Stomach (tissue), 9 donors: ENCODE measurements around the gene PRKG1. TPM values are rescaled to one million over a fixed set of nuclear protein-coding genes. Genes with fewer than 3 reads are reported as not detected.

ENCODE experiments used
- DNase-seq, 2 donors: peaks; one replicate each; pipeline versions ENCODE4 v3.0.0 to v3.0.0-alpha.2; 2013 to 2019
- H3K27ac ChIP-seq, 5 donors: fragments of 200-600 bp in 4 of 5; sonication (generic) in 4 of 5; one replicate each; pipeline ENCODE4 v1.5.1; 2013 to 2019; ENCODE audit warnings: mild to moderate bottlenecking in 1 of 5, moderate library complexity in 1 of 5
- H3K27me3 ChIP-seq, 3 donors: fragments of 200-600 bp; sonication (generic); one replicate each; pipeline ENCODE4 v1.5.1; 2017 to 2019; ENCODE audit warnings: mixed run types in 1 of 3
- H3K36me3 ChIP-seq, 4 donors: fragments of 200-600 bp; sonication (generic); 1 replicate in 3 of 4; 2 replicates in 1 of 4; pipeline ENCODE4 v1.5.1; 2016 to 2019
- H3K4me1 ChIP-seq, 4 donors: fragments of 200-600 bp; sonication (generic); one replicate each; pipeline ENCODE4 v1.5.1; 2016 to 2019
- H3K4me3 ChIP-seq, 4 donors: fragments of 200-600 bp; sonication (generic) in 3 of 4; one replicate each; pipeline ENCODE4 v1.5.1; 2016 to 2019; ENCODE audit warnings: mild to moderate bottlenecking in 1 of 4
- H3K9me3 ChIP-seq, 4 donors: fragments of 200-600 bp; sonication (generic); one replicate each; pipeline ENCODE4 v1.5.1; 2016 to 2019
- EP300 ChIP-seq: sonication (generic); formaldehyde crosslinking; IDR thresholded peaks from one replicate; pipeline ENCODE4 v1.6.1; 2017; ENCODE audit warnings: antibody characterized with exemption
- POLR2A ChIP-seq, 4 donors: fragments of 450-650 bp; IDR thresholded peaks; one replicate each; pipeline ENCODE4 v1.6.1; 2016; ENCODE audit warnings: antibody characterized with exemption in 4 of 4, control low read depth in 2 of 4, mild to moderate bottlenecking in 1 of 4, moderate library complexity in 1 of 4
- POLR2AphosphoS5 ChIP-seq, 3 donors: sonication (generic); formaldehyde crosslinking; IDR thresholded peaks; one replicate each; pipeline ENCODE4 v1.6.1; 2016; ENCODE audit warnings: antibody characterized with exemption in 3 of 3
- WGBS, 5 donors: extraction: QIAGEN DNeasy Blood & Tissue Kit in 3 of 5; methylation state at CpG; one replicate each; pipeline versions ENCODE4 v1.1.5 to v1.1.7; 2013 to 2018; 5-methylcytosine and 5-hydroxymethylcytosine counted together
- intact Hi-C: fragments of 100-400 bp; cut with DNase I; formaldehyde crosslinking; loops from one replicate; pipeline ENCODE4 v1.15.1; 2023; ENCODE audit warnings: low total_unique reads
- polyA plus RNA-seq, 3 donors: library from polyadenylated mRNA; stranded (reverse); fragments of 200-250 nt; gene quantifications; one replicate each; pipeline ENCODE4 v1.2.3, GENCODE V29; 2013
- total RNA-seq, 5 donors: library from RNA; depleted of rRNA; stranded (reverse); fragments of >200 nt; gene quantifications; one replicate each; pipeline versions ENCODE4 v1.1.0 to v1.2.3, GENCODE V29; 2014 to 2016
- TF ChIP-seq, protein P1 (sequence below), 7 experiments: fragments of 450-650 bp in 4 of 7; fragments of 200-600 bp in 3 of 7; sonication (generic) in 3 of 7; IDR thresholded peaks; one replicate each; pipeline ENCODE4 v1.5.1; 2016 to 2019; ENCODE audit warnings: antibody characterized with exemption in 7 of 7, control low read depth in 2 of 7, mild to moderate bottlenecking in 1 of 7
- donor health status: healthy with polysubstance abuse.
- donor health status: Bipolar disorder and iron deficiency.
- donor health status: healthy.

The PRKG1 gene
- total and polyA plus RNA-seq, 8 donors = 1.5 to 89.2 (median 14.3) TPM

DNA sequence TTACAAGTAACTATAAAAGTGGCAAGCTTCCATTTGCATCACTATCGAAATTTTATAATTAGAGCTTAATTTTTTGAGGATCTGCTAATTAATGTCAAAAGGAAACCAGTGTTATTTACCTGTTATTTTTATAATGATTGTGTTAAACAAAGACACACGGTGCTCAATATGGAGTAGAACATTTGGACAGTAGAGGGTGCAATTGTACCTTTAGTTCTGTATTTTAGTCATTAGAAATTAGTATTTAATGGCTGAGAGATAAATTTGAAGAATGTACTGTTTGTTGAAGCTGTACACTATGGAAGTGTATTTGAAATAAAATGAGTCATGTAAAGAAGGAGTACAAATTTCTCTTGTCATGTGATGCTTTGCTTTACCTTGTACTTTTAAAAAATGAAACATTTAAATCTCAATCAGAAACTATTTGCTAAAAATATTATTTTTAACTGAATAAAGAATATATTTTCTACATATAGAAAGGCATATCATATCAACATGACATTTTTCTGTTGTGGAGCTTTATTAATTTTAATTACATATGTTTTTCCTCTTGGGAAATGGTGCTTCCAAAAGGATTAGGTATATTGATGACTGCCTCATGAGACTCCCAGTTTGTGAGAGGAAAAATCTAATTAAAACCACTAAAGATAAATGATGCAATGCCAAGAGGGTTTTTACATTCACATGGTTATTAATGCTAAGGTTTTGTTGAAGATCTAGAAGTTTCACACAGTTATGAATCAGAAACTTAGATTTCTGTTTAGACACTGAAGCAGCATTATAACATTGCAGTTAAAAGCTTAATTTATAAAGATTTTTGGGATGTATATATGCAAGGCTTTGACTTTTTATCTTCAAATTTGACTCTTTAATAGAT, 10.4 kb upstream of the PRKG1 start:
- peak in 1 of 2 donors; percentile 73 for DNase-seq
- no peak overlapping the region for H3K27ac ChIP-seq
- no peaks in the 10 kb centered on the region for H3K27me3 ChIP-seq
- H3K9me3 ChIP-seq = no peaks in the 10 kb centered on the region
- WGBS, 5 donors = 0 to 7% (median 1%) methylated on average over 2 of the region's 2 CpGs
- TF ChIP-seq, protein P1, sequence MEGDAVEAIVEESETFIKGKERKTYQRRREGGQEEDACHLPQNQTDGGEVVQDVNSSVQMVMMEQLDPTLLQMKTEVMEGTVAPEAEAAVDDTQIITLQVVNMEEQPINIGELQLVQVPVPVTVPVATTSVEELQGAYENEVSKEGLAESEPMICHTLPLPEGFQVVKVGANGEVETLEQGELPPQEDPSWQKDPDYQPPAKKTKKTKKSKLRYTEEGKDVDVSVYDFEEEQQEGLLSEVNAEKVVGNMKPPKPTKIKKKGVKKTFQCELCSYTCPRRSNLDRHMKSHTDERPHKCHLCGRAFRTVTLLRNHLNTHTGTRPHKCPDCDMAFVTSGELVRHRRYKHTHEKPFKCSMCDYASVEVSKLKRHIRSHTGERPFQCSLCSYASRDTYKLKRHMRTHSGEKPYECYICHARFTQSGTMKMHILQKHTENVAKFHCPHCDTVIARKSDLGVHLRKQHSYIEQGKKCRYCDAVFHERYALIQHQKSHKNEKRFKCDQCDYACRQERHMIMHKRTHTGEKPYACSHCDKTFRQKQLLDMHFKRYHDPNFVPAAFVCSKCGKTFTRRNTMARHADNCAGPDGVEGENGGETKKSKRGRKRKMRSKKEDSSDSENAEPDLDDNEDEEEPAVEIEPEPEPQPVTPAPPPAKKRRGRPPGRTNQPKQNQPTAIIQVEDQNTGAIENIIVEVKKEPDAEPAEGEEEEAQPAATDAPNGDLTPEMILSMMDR (IDR thresholded peaks at IDR 0.05) = peak in 5 of 7 experiments; percentile 8 to 53 (median 33)
- TF ChIP-seq POLR2AphosphoS5 (IDR thresholded peaks at IDR 0.05) (no peak), EP300 (no peak), POLR2A (IDR thresholded peaks at IDR 0.05) (no peak)
- no peak overlapping the region for H3K4me3 ChIP-seq
- no peaks in the 10 kb centered on the region for H3K36me3 ChIP-seq
- H3K4me1 ChIP-seq = no peaks in the 10 kb centered on the region
- intact Hi-C loops = no loop called here

DNA sequence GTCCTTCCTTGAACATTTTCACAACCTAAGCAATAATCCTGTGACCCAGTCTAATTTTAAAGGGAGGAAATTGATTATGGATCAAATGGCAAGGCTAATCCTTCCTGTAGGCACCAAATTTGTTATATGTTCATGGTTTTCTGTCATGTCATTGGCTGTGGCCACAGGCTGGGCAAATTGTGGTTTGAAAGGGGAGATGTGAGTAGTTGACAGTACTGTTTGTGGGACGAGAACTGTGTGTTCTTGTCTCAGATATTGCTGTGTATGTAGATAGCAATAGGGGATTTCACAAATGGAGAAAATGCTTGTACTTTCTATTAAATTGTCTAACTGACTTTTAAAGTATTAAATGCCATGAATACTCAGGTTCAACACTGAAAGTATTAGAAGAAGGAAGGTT, 8.1 kb upstream of the PRKG1 start:
- no peak for DNase-seq
- Histone ChIP-seq H3K9me3 (no peaks in the 10 kb centered on the region), H3K27me3 (no peaks in the 10 kb centered on the region), H3K4me1 (no peaks in the 10 kb centered on the region), H3K27ac (no peak overlapping the region), H3K4me3 (no peak overlapping the region), H3K36me3 (no peaks in the 10 kb centered on the region)
- intact Hi-C loops = no loop called here
- WGBS, 5 donors = 29 to 55% (median 41%) methylated on average over 1 of the region's 1 CpG
- TF ChIP-seq EP300 (no peak), POLR2AphosphoS5 (IDR thresholded peaks at IDR 0.05) (no peak), POLR2A (IDR thresholded peaks at IDR 0.05) (no peak)
- TF ChIP-seq, protein P1 (IDR thresholded peaks at IDR 0.05) = no peak

DNA sequence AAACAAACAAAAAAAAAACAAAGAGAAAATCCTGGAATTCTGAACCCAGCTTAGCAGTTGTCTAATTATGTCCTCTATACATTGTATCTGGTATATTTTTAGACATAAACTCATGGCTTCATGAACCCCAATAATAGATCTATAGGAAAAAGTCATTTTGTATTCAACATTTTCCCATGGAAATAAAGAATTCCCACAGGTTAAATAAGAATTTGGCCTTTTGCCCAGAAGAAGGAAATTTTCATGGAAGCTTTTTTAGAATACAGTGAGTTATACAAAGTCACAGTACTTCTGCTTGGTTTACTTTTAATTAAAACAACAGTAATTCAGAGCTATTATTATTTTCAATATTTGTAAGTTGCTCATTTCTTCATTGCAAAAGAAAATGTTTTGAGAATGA, 2.1 kb upstream of the PRKG1 start:
- Histone ChIP-seq H3K4me1 (peaks cover 0 to 31% (median 17%) of the 10 kb centered on the region in 4 donors), H3K9me3 (no peaks in the 10 kb centered on the region), H3K27ac (no peak overlapping the region), H3K36me3 (no peaks in the 10 kb centered on the region), H3K4me3 (no peak overlapping the region), H3K27me3 (peaks cover 0 to 38% (median 6%) of the 10 kb centered on the region in 3 donors)
- TF ChIP-seq POLR2AphosphoS5 (IDR thresholded peaks at IDR 0.05) (no peak), EP300 (no peak), POLR2A (IDR thresholded peaks at IDR 0.05) (no peak)
- TF ChIP-seq, protein P1 (IDR thresholded peaks at IDR 0.05) = no peak
- DNase-seq = no peak
- intact Hi-C loops = no loop called here

DNA sequence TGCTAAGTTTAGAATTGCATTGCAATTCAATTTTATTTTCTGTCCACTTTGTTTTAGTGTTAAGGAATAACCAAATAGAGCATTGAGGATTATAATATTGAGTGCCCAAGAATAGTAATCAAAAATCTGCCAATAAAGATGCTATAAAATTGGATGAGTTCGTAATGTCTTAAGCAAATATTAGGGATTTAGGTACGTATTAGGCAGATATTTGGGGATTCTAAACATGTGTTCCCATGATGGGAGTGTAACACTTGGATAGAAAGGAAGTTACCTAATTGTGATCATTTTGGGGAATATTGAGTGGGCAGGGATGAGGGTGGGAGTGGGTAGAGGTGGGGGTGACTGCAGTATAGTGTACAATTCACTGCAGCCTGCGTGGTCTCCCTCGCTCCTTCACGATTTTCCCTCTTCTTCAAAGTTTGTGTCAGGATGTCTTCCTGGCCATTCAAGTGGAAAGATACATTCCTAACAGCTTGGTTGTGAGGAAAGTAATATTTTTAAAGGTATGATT, 1.3 kb upstream of the PRKG1 start:
- no peak for DNase-seq
- Histone ChIP-seq H3K4me1 (peaks cover 0 to 31% (median 17%) of the 10 kb centered on the region in 4 donors), H3K9me3 (no peaks in the 10 kb centered on the region), H3K27me3 (peaks cover 0 to 38% (median 6%) of the 10 kb centered on the region in 3 donors), H3K4me3 (peak overlapping the region; percentile 60 to 69 (median 63)), H3K36me3 (no peaks in the 10 kb centered on the region), H3K27ac (peak overlapping the region in 4 of 5 donors; percentile 74 to 91 (median 90))
- TF ChIP-seq EP300 (no peak), POLR2A (IDR thresholded peaks at IDR 0.05) (no peak), POLR2AphosphoS5 (IDR thresholded peaks at IDR 0.05) (no peak)
- TF ChIP-seq, protein P1 (IDR thresholded peaks at IDR 0.05) = no peak
- intact Hi-C loops = no loop called here
- 73 to 88% (median 82%) methylated on average over 5 of the region's 5 CpGs for WGBS, 5 donors
